ENCODE measurements around the gene RBM4. TPM values are rescaled to one million over a fixed set of nuclear protein-coding genes. Genes with fewer than 3 reads are reported as not detected.

The RBM4 gene
- polyA plus RNA-seq, 2 of the 4 experiments (the other 2 are of a cell fraction) = 171 to 264 TPM

GRCh38 chr11:66589996-66590675 lies 48.4 kb upstream of the RBM4 start:
- WGBS (ENCODE audit: missing lambda C conversion rate) = 85% methylated on average over 7 of the region's 7 CpGs

More at GRCh38 chr11:66589996-66590675, 48.4 kb upstream of the RBM4 start:
- no peaks in the 10 kb centered on the region; the same call in 2 of the 3 replicates for H3K9me3 ChIP-seq
- H3K4me3 ChIP-seq = no peak overlapping the region
- ChIA-PET CTCF (interaction anchor here (0.6 to 9.5 kb wide), 11 partner anchors 10 to 473 kb away, joined by 3 to 89 read pairs (median 4); partner anchors contain the start of genes CTSF, MRPL11 and RBM4B), POLR2A (interaction anchor here (0.5 kb wide), 1 partner anchor 745 kb away, joined by 6 read pairs; no protein-coding TSS in a partner anchor)
- ATAC-seq (no peak), FAIRE-seq (no peak), DNase-seq (ENCODE audit: low read depth in 1 of 2, low spot score in 1 of 2) (no peak)
- H3K4me1 ChIP-seq = peaks cover 9% of the 10 kb centered on the region; the same call in 2 of the 3 replicates
- H3K4me2 ChIP-seq = no peak overlapping the region
- no peak for TF ChIP-seq ELK1 (IDR thresholded peaks at IDR 0.05; ENCODE audit: low read depth, low read length)
- TF ChIP-seq GATA3 (IDR thresholded peaks at IDR 0.05; ENCODE audit: borderline replicate concordance) = no peak
- TF ChIP-seq RAD21 (conservative IDR thresholded peaks at IDR 0.05 in 1 of 2, IDR thresholded peaks at IDR 0.05 in 1 of 2) = no peak
- no peak for TF ChIP-seq MYC (IDR thresholded peaks at IDR 0.05; ENCODE audit: borderline replicate concordance, low read length)
- TF ChIP-seq HMGXB4 (CRISPR knock-in tag; IDR thresholded peaks at IDR 0.05; ENCODE audit: borderline replicate concordance) = no peak
- TF ChIP-seq RFX5 (IDR thresholded peaks at IDR 0.05) = no peak
- no peak for TF ChIP-seq ZNF302 (CRISPR knock-in tag; IDR thresholded peaks at IDR 0.05)
- no peak for TF ChIP-seq MAZ (IDR thresholded peaks at IDR 0.05; ENCODE audit: borderline replicate concordance, low read depth, low read length)
- TF ChIP-seq BCL3 (IDR thresholded peaks at IDR 0.05) = no peak
- no peak for TF ChIP-seq CHD4 (IDR thresholded peaks at IDR 0.05; ENCODE audit: borderline replicate concordance)
- no peak for TF ChIP-seq BHLHE40 (IDR thresholded peaks at IDR 0.05; ENCODE audit: low read depth, low read length)
- TF ChIP-seq HDAC2 (IDR thresholded peaks at IDR 0.05) = no peak
- TF ChIP-seq EP300 (IDR thresholded peaks at IDR 0.05) = no peak
- no peak for TF ChIP-seq CTCF (IDR thresholded peaks at IDR 0.05)
- no peak for TF ChIP-seq POLR2AphosphoS2 (conservative IDR thresholded peaks at IDR 0.05; ENCODE audit: low read length)
- no peak for TF ChIP-seq HOXA7 (CRISPR knock-in tag; IDR thresholded peaks at IDR 0.05)
- TF ChIP-seq RNF2 (IDR thresholded peaks at IDR 0.05; ENCODE audit: borderline replicate concordance, low read depth) = no peak
- no peak for TF ChIP-seq POLR2A (IDR thresholded peaks at IDR 0.05; ENCODE audit: low read length)
- TF ChIP-seq ZSCAN20 (CRISPR knock-in tag; IDR thresholded peaks at IDR 0.05) = no peak
- no peak overlapping the region for H3K27ac ChIP-seq
